MM.1S (cell line): ENCODE data around the gene KLF4.
"Not testable (repeated sequence)": the region's sequence is repeated elsewhere in the genome, so short reads cannot be mapped to it uniquely, and the experiment has no call there.

Experiments
- DNase-seq: peaks from one replicate; pipeline ENCODE4 v3.0.0-alpha.2; 2015
- H2AFZ ChIP-seq: fragments of 300-600 bp; sonication (generic); 2 replicates; pipeline ENCODE4 v1.6.0; 2016; ENCODE audit warnings: antibody characterized with exemption, low read length
- H3F3A ChIP-seq: fragments of 300-600 bp; sonication (generic); 2 replicates; pipeline ENCODE4 v1.6.1; 2016; ENCODE audit warnings: mild to moderate bottlenecking, antibody characterized with exemption, low read length, moderate library complexity, mixed read lengths; ENCODE audit not compliant: insufficient read depth
- H3K27ac ChIP-seq: fragments of 300-600 bp; sonication (generic); 2 replicates; pipeline ENCODE4 v1.5.1; 2016; ENCODE audit warnings: mild to moderate bottlenecking, low read length
- H3K27me3 ChIP-seq: fragments of 300-600 bp; sonication (generic); replicated peaks from 2 replicates; pipeline ENCODE4 v1.6.0; 2016; ENCODE audit warnings: low read length; ENCODE audit not compliant: insufficient read depth
- H3K36me3 ChIP-seq: fragments of 300-600 bp; sonication (generic); replicated peaks from 2 replicates; pipeline ENCODE4 v1.6.1; 2016; ENCODE audit warnings: mild to moderate bottlenecking, low read length, mixed read lengths; ENCODE audit not compliant: insufficient read depth
- H3K4me1 ChIP-seq: fragments of 300-600 bp; sonication (generic); 2 replicates; pipeline ENCODE4 v1.6.1; 2016; ENCODE audit warnings: low read length, mixed read lengths
- H3K4me2 ChIP-seq: fragments of 300-600 bp; sonication (generic); 2 replicates; pipeline ENCODE4 v1.6.0; 2016; ENCODE audit warnings: low read depth, low read length
- H3K4me3 ChIP-seq: fragments of 300-600 bp; sonication (generic); 2 replicates; pipeline ENCODE4 v1.5.1; 2016; ENCODE audit warnings: low read length, mixed read lengths
- H3K79me2 ChIP-seq: fragments of 300-600 bp; sonication (generic); 2 replicates; pipeline ENCODE4 v1.6.1; 2016; ENCODE audit warnings: mixed run types, low read length, mixed read lengths
- H3K9ac ChIP-seq: fragments of 300-600 bp; sonication (generic); 2 replicates; pipeline ENCODE4 v1.6.1; 2016; ENCODE audit warnings: low read length, mixed read lengths
- H3K9me2 ChIP-seq: fragments of 300-600 bp; sonication (generic); replicated peaks from 2 replicates; pipeline ENCODE4 v1.6.1; 2016; ENCODE audit warnings: mild to moderate bottlenecking, low read length, mixed read lengths; ENCODE audit not compliant: insufficient read depth
- H3K9me3 ChIP-seq: fragments of 300-600 bp; sonication (generic); replicated peaks from 2 replicates; pipeline ENCODE4 v1.6.1; 2016; ENCODE audit warnings: mild to moderate bottlenecking, low read length, mixed read lengths; ENCODE audit not compliant: insufficient read depth
- H4K20me1 ChIP-seq: fragments of 300-600 bp; sonication (generic); 2 replicates; pipeline ENCODE4 v1.6.1; 2016; ENCODE audit warnings: mild to moderate bottlenecking, low read length, moderate library complexity, mixed read lengths; ENCODE audit not compliant: insufficient read depth
- CTCF ChIP-seq: fragments of 300-600 bp; sonication (generic); IDR thresholded peaks from 2 replicates; pipeline ENCODE4 v1.5.1; 2016; ENCODE audit warnings: antibody characterized with exemption, low read length, mixed read lengths
- EZH2 ChIP-seq: fragments of 300-600 bp; sonication (generic); optimal IDR thresholded peaks from 2 replicates; pipeline ENCODE3; 2017; ENCODE audit warnings: low read depth, mild to moderate bottlenecking, antibody characterized with exemption, low read length, mixed read lengths
- EZH2phosphoT487 ChIP-seq: fragments of 300-600 bp; sonication (generic); IDR thresholded peaks from 2 replicates; pipeline ENCODE4 v1.6.1; 2018; ENCODE audit warnings: antibody characterized with exemption, low read length

KLF4 gene

GRCh38 chr9:107504585-107505455, 15.3 kb upstream of the KLF4 start:
- no peak overlapping the region for H3K4me3 ChIP-seq
- no peaks in the 10 kb centered on the region for H3K27me3 ChIP-seq
- no peak overlapping the region for H3K27ac ChIP-seq
- no peak overlapping the region for H2AFZ ChIP-seq
- H3K9me2 ChIP-seq = no peaks in the 10 kb centered on the region
- no peak overlapping the region for H3K4me2 ChIP-seq
- H3K79me2 ChIP-seq = no peaks in the 10 kb centered on the region
- DNase-seq = no peak
- H3K36me3 ChIP-seq = no peaks in the 10 kb centered on the region
- no peaks in the 10 kb centered on the region for H4K20me1 ChIP-seq
- H3K9ac ChIP-seq = no peak overlapping the region
- no peaks in the 10 kb centered on the region for H3K9me3 ChIP-seq
- no peaks in the 10 kb centered on the region for H3K4me1 ChIP-seq
- TF ChIP-seq CTCF = no peak
- H3F3A ChIP-seq = no peaks in the 10 kb centered on the region

GRCh38 chr9:107502464-107502863, 12.9 kb upstream of the KLF4 start:
- H3K4me2 ChIP-seq = no peak overlapping the region
- no peak for TF ChIP-seq EZH2
- no peak for TF ChIP-seq CTCF
- TF ChIP-seq EZH2phosphoT487 = no peak
- H3K4me1 ChIP-seq = no peaks in the 10 kb centered on the region
- no peak overlapping the region for H3K4me3 ChIP-seq
- no peaks in the 10 kb centered on the region for H3K36me3 ChIP-seq
- H3K27ac ChIP-seq = no peak overlapping the region
- no peaks in the 10 kb centered on the region for H3K27me3 ChIP-seq
- H3K9me3 ChIP-seq = no peaks in the 10 kb centered on the region
- H3F3A ChIP-seq = no peaks in the 10 kb centered on the region
- H4K20me1 ChIP-seq = no peaks in the 10 kb centered on the region
- H2AFZ ChIP-seq = no peak overlapping the region
- H3K79me2 ChIP-seq = no peaks in the 10 kb centered on the region
- H3K9ac ChIP-seq = no peak overlapping the region
- DNase-seq = no peak
- H3K9me2 ChIP-seq = no peaks in the 10 kb centered on the region

GRCh38 chr9:107500421-107501200, 11.0 kb upstream of the KLF4 start:
- not testable (repeated sequence) for H3K27ac ChIP-seq, H4K20me1 ChIP-seq, H3K9me3 ChIP-seq, H3K9ac ChIP-seq, H3K9me2 ChIP-seq, H3K4me3 ChIP-seq, H3K36me3 ChIP-seq, H3K79me2 ChIP-seq, H3K4me2 ChIP-seq, H3F3A ChIP-seq, H3K27me3 ChIP-seq, DNase-seq, H2AFZ ChIP-seq, H3K4me1 ChIP-seq

GRCh38 chr9:107496976-107497375, 7.4 kb upstream of the KLF4 start:
- no peaks in the 10 kb centered on the region for H3F3A ChIP-seq
- no peaks in the 10 kb centered on the region for H3K9me2 ChIP-seq
- no peak overlapping the region for H2AFZ ChIP-seq
- H3K4me1 ChIP-seq = no peaks in the 10 kb centered on the region
- no peak overlapping the region for H3K4me3 ChIP-seq
- no peaks in the 10 kb centered on the region for H3K9me3 ChIP-seq
- no peaks in the 10 kb centered on the region for H3K79me2 ChIP-seq
- H3K27me3 ChIP-seq = no peaks in the 10 kb centered on the region
- H3K9ac ChIP-seq = no peak overlapping the region
- no peaks in the 10 kb centered on the region for H4K20me1 ChIP-seq
- no peak for DNase-seq
- no peaks in the 10 kb centered on the region for H3K36me3 ChIP-seq
- TF ChIP-seq EZH2phosphoT487 = no peak
- no peak for TF ChIP-seq CTCF
- TF ChIP-seq EZH2 = no peak
- H3K27ac ChIP-seq = no peak overlapping the region
- H3K4me2 ChIP-seq = no peak overlapping the region
